Measurements from ENCODE around the gene MSANTD1.

The MSANTD1 gene

GRCh38 chr4:3267576-3268394, 18.8 kb downstream of the MSANTD1 start:
- no peak for DNase-seq

- DNase-seq = no peak
Measured at GRCh38 chr4:3268395-3269104, 19.6 kb downstream of the MSANTD1 start.

GRCh38 chr4:3269105-3269927, 20.4 kb downstream of the MSANTD1 start:
- no peak for DNase-seq

DNA sequence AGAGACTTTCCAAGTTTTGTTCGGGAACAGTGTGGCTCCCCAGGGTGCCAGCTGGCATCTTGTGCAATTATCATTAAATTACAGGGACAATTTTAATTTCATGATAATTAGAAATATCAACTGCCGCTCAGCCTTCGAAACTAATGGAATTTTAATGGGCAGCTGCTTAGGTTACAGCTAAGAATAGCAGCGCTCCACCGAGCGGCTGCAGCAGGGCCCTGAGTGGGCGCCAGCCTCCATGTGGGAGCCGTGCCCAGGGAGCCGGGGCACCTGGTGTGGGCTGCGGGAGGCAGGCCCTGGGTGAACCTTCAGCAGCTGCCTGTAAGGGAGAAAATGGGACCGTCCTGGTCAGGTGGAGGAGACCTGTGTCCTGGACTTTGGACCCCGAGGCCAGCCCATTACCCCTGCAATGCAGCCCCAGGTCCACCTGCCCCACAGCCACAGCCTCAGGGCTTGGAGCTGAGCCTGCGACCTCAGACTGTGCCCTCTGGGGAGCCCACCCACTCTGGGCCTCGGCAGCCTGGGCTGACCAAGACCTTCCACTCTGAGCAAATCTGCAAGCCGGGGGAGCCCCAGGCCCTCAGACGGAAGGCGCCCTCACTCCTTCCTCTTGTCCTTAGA, 21.1 kb downstream of the MSANTD1 start:
- DNase-seq = peak; percentile 51

- no peak for DNase-seq
Measured at GRCh38 chr4:3271131-3271530, 22.2 kb downstream of the MSANTD1 start.

DNA sequence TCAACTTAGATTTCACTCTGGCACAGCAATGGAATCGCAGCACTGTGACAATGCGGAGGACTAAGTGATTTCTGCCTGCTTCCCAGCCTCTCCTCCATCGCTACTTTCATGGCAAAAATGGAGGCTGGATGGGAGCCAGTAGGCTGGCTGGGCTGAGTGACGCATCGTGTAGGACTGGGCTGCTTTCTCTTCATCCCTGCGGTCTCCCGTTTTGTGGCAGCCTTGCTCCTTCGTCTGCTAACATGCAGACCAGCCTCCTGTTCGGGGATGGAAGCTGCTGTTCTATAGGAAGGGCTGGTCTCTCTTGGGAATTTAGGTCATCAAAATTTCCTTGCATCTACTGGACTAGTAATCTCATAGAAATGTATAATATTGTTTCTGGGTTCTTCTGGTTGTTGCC, 28.0 kb downstream of the MSANTD1 start:
- DNase-seq = no peak

DNA sequence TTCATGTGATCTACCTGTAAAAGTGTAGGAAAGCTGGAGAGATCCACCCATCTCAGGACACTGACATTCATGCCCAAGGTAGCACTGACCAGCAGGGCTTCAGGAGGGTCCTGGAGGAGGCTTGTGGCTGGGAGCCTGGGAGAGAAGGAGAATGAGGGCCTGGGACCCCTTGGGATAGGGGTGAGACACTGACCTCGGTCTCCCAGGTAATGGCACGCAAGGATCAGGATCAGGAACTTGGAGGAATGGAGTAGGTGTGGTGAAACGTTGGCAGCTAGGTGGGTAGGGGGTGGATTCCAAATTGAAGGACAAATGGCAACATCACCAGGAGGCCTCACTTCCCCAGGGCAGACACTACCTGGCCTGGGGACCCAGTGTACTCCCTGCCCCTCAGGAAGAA, 31.5 kb downstream of the MSANTD1 start:
- no peak for DNase-seq

GRCh38 chr4:3283483-3283882, 34.5 kb downstream of the MSANTD1 start:
- DNase-seq = no peak

- DNase-seq = peak; percentile 74
Measured at GRCh38 chr4:3283916-3284315, 35.0 kb downstream of the MSANTD1 start.

DNA sequence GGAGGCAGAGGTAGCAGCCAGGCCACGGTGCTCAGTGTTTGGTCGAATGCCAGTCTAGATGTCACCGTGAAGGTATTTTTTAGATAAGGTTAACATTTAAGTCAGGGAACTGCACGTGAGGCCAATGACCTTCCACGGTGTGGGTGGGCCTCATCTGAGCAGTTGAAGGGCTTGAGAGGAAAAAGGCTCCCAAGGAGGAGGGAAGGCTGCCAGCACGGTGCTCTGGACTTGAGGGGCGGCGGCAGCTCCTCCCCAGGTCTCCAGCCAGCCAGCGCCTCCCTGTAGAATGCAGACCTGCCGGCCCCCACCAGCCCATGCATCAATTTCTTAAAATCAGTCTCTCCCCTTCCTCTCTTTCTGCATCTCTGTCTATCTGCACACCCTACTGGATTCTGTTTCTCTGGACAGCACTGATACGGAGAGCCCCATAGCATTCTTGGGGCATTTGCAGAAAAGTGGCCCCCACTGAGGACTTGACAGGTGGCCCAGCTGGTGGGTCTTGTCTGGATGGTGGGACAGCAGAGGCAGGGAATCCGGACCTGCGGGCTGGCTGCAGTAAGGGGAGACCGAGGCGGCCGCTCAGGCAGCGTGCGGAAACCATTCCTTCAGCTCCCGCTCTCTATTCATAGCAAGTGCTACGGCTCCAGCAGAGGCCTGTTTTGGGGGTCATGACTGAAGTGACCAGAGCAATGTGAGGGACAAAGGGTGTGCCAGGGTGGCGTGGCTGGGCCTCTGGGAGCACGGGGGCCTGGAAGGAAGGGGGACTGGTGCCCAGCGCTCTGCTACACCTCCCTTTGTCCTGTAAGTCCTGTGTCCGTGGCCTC, 36.0 kb downstream of the MSANTD1 start:
- no peak for DNase-seq

DNA sequence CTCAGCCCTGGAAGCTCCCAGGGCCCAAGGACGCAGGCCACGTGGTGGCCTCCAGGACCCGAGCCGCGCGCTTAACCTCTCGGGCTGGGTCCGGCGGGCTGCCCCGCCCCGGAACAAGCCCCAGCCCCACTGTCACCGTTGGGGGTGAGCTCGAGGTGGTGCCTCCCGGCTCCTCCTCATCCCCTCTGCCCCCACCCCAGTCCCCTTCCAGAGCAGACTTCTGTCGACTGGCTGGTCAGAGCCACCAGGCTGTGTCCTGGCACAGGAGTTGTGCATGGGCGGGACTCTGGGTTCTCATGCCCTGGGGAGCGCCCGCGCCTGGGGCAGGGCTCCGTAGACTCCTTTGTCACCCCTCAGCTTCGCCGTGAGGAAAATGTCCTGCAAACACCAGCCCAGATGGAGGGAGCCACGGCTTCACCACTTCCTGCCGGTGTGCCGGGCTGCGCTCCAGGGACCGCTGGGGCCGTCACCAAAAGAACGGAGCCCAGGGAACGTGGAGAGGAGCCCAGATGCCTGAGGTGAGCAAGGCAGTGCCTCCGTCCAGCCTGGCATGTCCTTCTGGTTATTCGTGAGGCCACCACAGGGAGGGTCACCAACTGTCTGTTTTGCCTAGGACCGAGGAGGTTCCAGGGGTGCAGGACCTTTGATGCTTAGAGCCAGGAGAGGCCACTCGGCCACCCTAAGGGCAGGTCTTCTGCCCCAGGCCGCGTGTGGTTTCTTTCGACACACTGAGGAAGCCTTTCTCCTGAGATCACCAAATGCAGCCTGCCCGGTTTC, 36.8 kb downstream of the MSANTD1 start:
- DNase-seq = no peak

DNA sequence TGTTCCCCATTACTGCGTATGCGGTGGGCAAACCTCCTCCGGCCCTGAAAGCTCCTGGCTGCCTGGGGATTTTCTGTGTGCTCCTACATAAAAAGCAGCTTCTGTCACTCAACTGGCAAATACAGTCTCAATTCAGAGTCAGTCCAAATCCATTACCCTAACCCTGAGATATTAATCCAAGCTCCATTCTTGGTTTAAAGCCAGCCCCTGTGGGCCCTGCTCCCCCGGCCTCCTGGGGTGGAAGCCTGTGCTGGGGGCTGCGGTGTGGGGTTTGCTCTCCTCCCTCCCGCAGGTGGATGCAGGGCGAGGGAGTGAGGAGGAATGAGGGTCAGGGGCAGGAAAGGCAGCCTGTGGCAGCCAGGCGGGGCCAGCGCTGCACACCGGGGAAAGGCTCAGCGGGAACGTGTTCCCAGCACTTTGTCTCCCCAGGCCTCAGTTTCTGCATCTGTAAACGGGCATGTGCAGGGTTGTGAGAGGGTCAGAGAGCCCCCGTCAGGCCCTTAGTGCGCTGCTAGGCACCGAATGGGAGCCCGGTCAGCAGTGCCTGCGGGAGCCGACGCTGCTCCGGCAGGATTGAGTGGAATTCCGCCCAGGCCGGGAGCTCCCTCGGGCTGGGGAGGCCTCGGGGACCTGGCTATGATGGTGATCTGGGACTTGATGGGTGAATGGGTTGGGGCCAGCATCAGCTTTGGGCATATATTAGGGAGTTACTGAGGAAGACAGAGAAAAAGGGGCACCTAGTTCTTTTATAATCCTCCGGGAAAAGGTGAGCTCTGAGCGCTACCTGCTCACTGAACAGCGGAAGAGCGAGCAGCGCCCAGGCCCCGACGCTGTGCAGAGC, 37.6 kb downstream of the MSANTD1 start:
- no peak for DNase-seq

- no peak for DNase-seq
Measured at GRCh38 chr4:3287271-3287971, 38.5 kb downstream of the MSANTD1 start.

DNA sequence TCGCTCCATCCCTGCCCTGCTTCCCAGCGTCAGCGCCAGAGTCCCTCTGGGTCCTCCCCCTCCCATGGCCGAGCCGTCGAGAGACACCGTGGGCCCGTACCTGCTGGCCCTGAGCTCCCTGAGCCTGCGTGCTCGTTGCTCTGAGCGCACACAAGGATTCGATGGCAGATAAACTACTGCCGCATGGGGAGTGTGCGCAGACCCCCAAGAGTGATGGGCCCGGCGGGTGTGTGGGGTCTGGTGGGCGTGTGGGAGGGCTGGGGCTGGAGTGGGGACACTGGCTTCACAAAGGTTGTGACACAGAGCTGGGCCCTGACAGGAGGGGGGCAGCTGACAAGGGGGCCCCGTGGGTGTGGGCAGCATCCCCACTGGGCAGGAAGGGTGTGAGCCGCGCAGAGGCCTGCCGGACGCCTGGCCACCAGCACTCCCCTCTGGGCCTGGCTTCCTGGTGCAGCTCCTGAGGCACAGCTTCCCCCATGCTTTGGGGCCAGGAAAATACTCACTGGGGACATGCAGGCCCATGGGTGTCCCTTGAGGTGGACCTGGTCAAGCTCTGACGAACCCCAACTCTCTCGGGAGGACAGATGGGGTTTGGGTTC, 39.1 kb downstream of the MSANTD1 start:
- DNase-seq = no peak

DNA sequence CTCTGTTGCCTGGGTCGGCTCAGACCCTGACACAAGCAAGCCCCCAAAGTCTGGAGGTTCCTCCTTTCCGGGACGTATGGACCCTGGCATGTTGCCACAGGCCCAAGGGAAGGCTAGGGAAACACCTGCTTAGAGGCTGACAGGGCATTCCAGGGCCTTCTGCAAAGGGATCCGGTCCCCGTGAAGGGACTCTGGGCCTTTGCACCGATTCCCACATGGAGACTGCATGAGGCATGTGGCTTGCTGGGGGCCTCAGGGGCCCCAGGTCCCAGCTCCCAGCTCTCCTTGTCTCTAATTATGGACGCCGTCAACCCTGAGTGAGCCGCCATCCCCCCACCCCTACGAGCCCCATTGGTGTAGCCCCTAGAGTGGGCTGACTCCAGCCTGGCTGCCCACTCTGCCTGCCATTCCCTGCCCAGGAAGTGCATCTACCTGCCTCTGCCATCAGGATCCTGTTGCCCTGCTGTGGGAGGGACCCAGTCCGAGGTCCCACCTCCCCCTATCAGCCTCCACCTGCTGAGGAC, 39.7 kb downstream of the MSANTD1 start:
- DNase-seq = no peak

DNA sequence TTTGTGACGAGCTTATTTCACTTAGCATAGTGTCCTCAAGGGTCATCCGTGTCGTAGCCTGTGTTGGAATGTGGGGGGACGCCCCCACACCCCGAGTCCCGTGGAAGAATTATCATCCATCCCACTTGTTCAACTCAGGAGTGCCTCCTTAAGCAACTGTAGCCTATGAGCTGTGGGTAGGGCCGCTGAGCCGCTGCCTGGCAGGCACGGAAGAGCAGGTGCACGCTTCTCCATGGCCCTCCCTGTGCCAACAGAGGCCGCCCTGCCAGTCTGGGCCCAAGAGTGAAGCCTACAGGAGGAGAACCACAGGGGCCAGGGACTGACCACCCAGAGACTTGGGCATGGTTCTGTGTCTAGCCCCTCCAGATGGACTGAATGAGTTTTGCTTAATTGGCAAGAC, 41.5 kb downstream of the MSANTD1 start:
- DNase-seq = no peak

GRCh38 chr4:3290889-3291321, 41.9 kb downstream of the MSANTD1 start:
- no peak for DNase-seq

DNA sequence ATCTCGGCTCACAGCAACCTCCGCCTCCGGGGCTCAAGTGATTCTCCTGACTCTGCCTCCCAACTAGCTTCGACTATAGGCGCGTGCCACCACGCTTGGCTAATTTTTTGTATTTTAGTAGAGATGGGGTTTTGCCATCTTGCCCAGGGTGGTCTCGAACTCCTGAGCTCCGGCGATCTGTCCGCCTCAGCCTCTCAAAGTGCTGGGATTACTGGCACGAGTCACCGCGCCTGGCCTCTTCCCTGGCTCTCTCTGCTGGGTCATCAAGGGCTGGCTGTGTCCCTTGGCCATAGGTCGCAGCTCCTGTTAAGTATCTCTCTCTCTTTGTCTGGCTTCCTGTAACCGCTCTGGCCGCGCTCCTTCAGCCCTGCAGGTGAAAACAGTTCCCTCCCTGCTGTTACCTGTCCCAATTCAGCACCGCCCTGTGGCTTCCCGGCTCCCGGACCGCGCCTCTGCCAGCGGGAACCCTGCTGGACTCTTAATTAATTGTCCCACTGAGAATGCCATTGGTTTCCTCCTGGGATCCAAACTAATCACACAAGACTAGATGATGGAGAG, 42.5 kb downstream of the MSANTD1 start:
- DNase-seq = no peak

Measured in DMS 273 treated with DMSO at 0.1 percent for 48 hours (cell line).